Left ventricle myocardium inferior (tissue), 1 donor: ENCODE results near the gene TRAM2. TPM values are rescaled to one million over a fixed set of nuclear protein-coding genes. Genes with fewer than 3 reads are reported as not detected.
A peak's percentile ranks its signal among the peaks of the same experiment; 100 is the strongest.

ENCODE experiments used
- DNase-seq: peaks from one replicate; pipeline ENCODE4 v3.0.0-alpha.2; 2020
- H3K27ac ChIP-seq: fragments of 200-600 bp; replicated peaks from 2 replicates; pipeline ENCODE4 v1.8.0; 2021
- H3K27me3 ChIP-seq: fragments of 200-600 bp; 2 replicates; pipeline ENCODE4 v1.8.0; 2021; ENCODE audit warnings: low read depth
- H3K36me3 ChIP-seq: fragments of 200-600 bp; 2 replicates; pipeline ENCODE4 v1.8.0; 2021
- H3K4me1 ChIP-seq: fragments of 200-600 bp; 2 replicates; pipeline ENCODE4 v1.8.0; 2021
- H3K4me3 ChIP-seq: fragments of 200-600 bp; 2 replicates; pipeline ENCODE4 v1.8.0; 2021; ENCODE audit warnings: mild to moderate bottlenecking, moderate library complexity
- H3K9me3 ChIP-seq: fragments of 200-600 bp; replicated peaks from 2 replicates; pipeline ENCODE4 v1.8.0; 2021
- CTCF ChIP-seq: fragments of 200-600 bp; IDR thresholded peaks from 2 replicates; pipeline ENCODE4 v1.8.0; 2021; ENCODE audit warnings: antibody characterized with exemption, mild to moderate bottlenecking, borderline replicate concordance
- intact Hi-C: fragments of 100-400 bp; cut with micrococcal nuclease; formaldehyde crosslinking; loops from one replicate; pipeline ENCODE4 v1.11.0; 2022
- long read RNA-seq: library from polyadenylated mRNA; unstranded; transcript quantifications from one replicate; pipeline ENCODE4 v2.0.0, GENCODE V29; 2021
- total RNA-seq: library from RNA; stranded (reverse); fragmentation: NEBNext Ultra II Directional; extraction: Animal tissue kit (Norgen Biotek cat#: 25700); gene quantifications from one replicate; pipeline ENCODE4 v1.2.1, GENCODE V29; 2021
- donor health status: DM: no; HTN: yes; CAD: no; lungs with severe emphysema.

Gene TRAM2
- total RNA-seq: 11.0 TPM
- long read RNA-seq, full-length matches to known transcripts: 26 of 41 reads
- long read RNA-seq, partial matches to known transcripts: 8 of 41 reads
- long read RNA-seq, other reads (novel, unspliced or antisense): 7 of 41 reads

- peak; percentile 91 for DNase-seq
- Histone ChIP-seq H3K27me3 (no peaks in the 10 kb centered on the region), H3K27ac (peak within 1 kb of the TSS; percentile 99), H3K4me1 (peaks cover 60% of the 10 kb centered on the region), H3K4me3 (peak within 1 kb of the TSS; percentile 88), H3K36me3 (peaks cover 2% of the 10 kb centered on the region), H3K9me3 (no peaks in the 10 kb centered on the region)
- intact Hi-C loops: loop anchor here (10.0 kb wide), 1 partner anchor 62 kb away; no protein-coding TSS in a partner anchor
- peak; percentile 39 for TF ChIP-seq CTCF
These were observed at the start of gene TRAM2 for GRCh38 chr6:52577022-52577777. TRAM2 (minus strand) TSS chr6:52577060; CDS start chr6:52576915, 145 bp downstream.

- H3K9me3 ChIP-seq: no peaks in the 10 kb centered on the region
- TF ChIP-seq CTCF: no peak
- no peak overlapping the region for H3K27ac ChIP-seq
- no peaks in the 10 kb centered on the region for H3K36me3 ChIP-seq
- H3K4me3 ChIP-seq: no peak overlapping the region
- H3K27me3 ChIP-seq: no peaks in the 10 kb centered on the region
- intact Hi-C loops: no loop called here
- no peaks in the 10 kb centered on the region for H3K4me1 ChIP-seq
- DNase-seq: no peak
These were observed 46.0 kb upstream of the TRAM2 start for GRCh38 chr6:52622810-52623209.

- no peak for DNase-seq
- no peak for TF ChIP-seq CTCF
- intact Hi-C loops: no loop called here
These were observed 44.8 kb upstream of the TRAM2 start for GRCh38 chr6:52621631-52622030.

GRCh38 chr6:52620906-52621190, 44.0 kb upstream of the TRAM2 start:
- no peaks in the 10 kb centered on the region for H3K36me3 ChIP-seq
- H3K4me1 ChIP-seq: no peaks in the 10 kb centered on the region
- DNase-seq: no peak
- no peaks in the 10 kb centered on the region for H3K27me3 ChIP-seq
- intact Hi-C loops: no loop called here
- H3K9me3 ChIP-seq: no peaks in the 10 kb centered on the region
- TF ChIP-seq CTCF: no peak
- H3K27ac ChIP-seq: no peak overlapping the region
- H3K4me3 ChIP-seq: no peak overlapping the region

More at GRCh38 chr6:52621631-52622030, 44.8 kb upstream of the TRAM2 start:
- Histone ChIP-seq H3K4me1 (no peaks in the 10 kb centered on the region), H3K9me3 (no peaks in the 10 kb centered on the region), H3K27me3 (no peaks in the 10 kb centered on the region), H3K36me3 (no peaks in the 10 kb centered on the region), H3K27ac (no peak overlapping the region), H3K4me3 (no peak overlapping the region)

GRCh38 chr6:52620055-52620905, 43.4 kb upstream of the TRAM2 start:
- TF ChIP-seq CTCF: no peak
- no peaks in the 10 kb centered on the region for H3K27me3 ChIP-seq
- H3K4me3 ChIP-seq: no peak overlapping the region
- H3K36me3 ChIP-seq: no peaks in the 10 kb centered on the region
- DNase-seq: no peak
- H3K9me3 ChIP-seq: no peaks in the 10 kb centered on the region
- H3K27ac ChIP-seq: no peak overlapping the region
- intact Hi-C loops: no loop called here
- H3K4me1 ChIP-seq: no peaks in the 10 kb centered on the region
